K562 (cell line): ENCODE results near the gene VDAC2. TPM values are rescaled to one million over a fixed set of nuclear protein-coding genes. Genes with fewer than 3 reads are reported as not detected.

Experiments
- ATF1 ChIP-seq, 2 experiments: fragments of 450-650 bp in 1 of 2; IDR thresholded peaks; 2 replicates each; pipeline ENCODE4 v1.6.1; 2016; ENCODE audit warnings: missing compliant biosample characterization in 1 of 2, missing genetic modification characterization in 1 of 2
- BRD4 ChIP-seq: fragments of 200-600 bp; sonication (generic); IDR thresholded peaks from 2 replicates; pipeline ENCODE4 v1.6.1; 2017; ENCODE audit warnings: inconsistent platforms
- BRD9 ChIP-seq: fragments of 450-650 bp; IDR thresholded peaks from 2 replicates; pipeline ENCODE4 v1.6.1; 2018; ENCODE audit warnings: low read depth; ENCODE audit not compliant: partially characterized antibody
- CAMTA2 ChIP-seq: fragments of 250-450 bp; sonication (Bioruptor Pico); conservative IDR thresholded peaks from 2 replicates; pipeline ENCODE4 v1.5.1; 2022
- DPF2 ChIP-seq: fragments of 450-650 bp; IDR thresholded peaks from 2 replicates; pipeline ENCODE4 v1.6.1; 2016
- E2F3 ChIP-seq: fragments of 250-450 bp; sonication (Bioruptor Pico); IDR thresholded peaks from 2 replicates; pipeline ENCODE4 v1.4.0; 2020; ENCODE audit warnings: mild to moderate bottlenecking
- ETS2 ChIP-seq: IDR thresholded peaks from 2 replicates; pipeline ENCODE4 v1.6.1; 2016; ENCODE audit warnings: borderline replicate concordance, missing genetic modification characterization, mild to moderate bottlenecking, moderate library complexity, missing compliant biosample characterization; ENCODE audit not compliant: poor library complexity, severe bottlenecking
- FOXK1 ChIP-seq: sonication (generic); formaldehyde crosslinking; IDR thresholded peaks from 2 replicates; pipeline ENCODE4 v1.8.0; 2022; ENCODE audit warnings: missing genetic modification reagents, mild to moderate bottlenecking, borderline replicate concordance
- HCFC1 ChIP-seq: IDR thresholded peaks from 2 replicates; pipeline ENCODE4 v1.6.1; 2012; ENCODE audit warnings: low read depth, low read length, improper control_type of control experiment
- HDAC8 ChIP-seq: fragments of 450-650 bp; IDR thresholded peaks from 2 replicates; pipeline ENCODE4 v1.6.1; 2016; ENCODE audit warnings: mild to moderate bottlenecking, missing genetic modification characterization, moderate library complexity, missing compliant biosample characterization
- HMG20A ChIP-seq: fragments of 450-650 bp; formaldehyde crosslinking; conservative IDR thresholded peaks from 2 replicates; pipeline ENCODE4 v1.4.0; 2020; ENCODE audit warnings: mild to moderate bottlenecking, mixed read lengths
- KDM1A ChIP-seq, 2 experiments: fragments of 450-650 bp; IDR thresholded peaks; 2 replicates each; pipeline ENCODE4 v1.6.1; 2016; ENCODE audit warnings: mild to moderate bottlenecking in 2 of 2
- NCOA4 ChIP-seq: fragments of 450-650 bp; IDR thresholded peaks from 2 replicates; pipeline ENCODE4 v1.6.1; 2018; ENCODE audit warnings: mild to moderate bottlenecking; ENCODE audit not compliant: partially characterized antibody
- ZKSCAN8 ChIP-seq: fragments of 200-800 bp; sonication (Bioruptor generic); IDR thresholded peaks from 2 replicates; pipeline ENCODE4 v1.6.1; 2016; ENCODE audit warnings: missing genetic modification characterization, missing compliant biosample characterization
- ZNF707 ChIP-seq: fragments of 250-450 bp; sonication (Bioruptor Pico); conservative IDR thresholded peaks from 2 replicates; pipeline ENCODE4 v1.8.0; 2022; ENCODE audit warnings: inconsistent platforms, mild to moderate bottlenecking, moderate library complexity
- ZNF76 ChIP-seq: fragments of 250-450 bp; sonication (Bioruptor Pico); IDR thresholded peaks from 2 replicates; pipeline ENCODE4 v1.4.0; 2020; ENCODE audit warnings: mild to moderate bottlenecking, moderate library complexity, borderline replicate concordance
- polyA plus RNA-seq, 8 experiments: library from polyadenylated mRNA; depleted of rRNA in 4 of 8; stranded (reverse) in 5 of 8; unstranded in 3 of 8; fragments of >200 nt; fragmentation: Nextera tagmentation in 2 of 8; fragmentation: Illumina TruSeq in 1 of 8; extraction: Ambion mirVana in 2 of 8; extraction: Trizol in 1 of 8; gene quantifications; 2 replicates each; pipeline versions ENCODE4 v1.2.1 to v1.2.3, GENCODE V29; 2011 to 2014; ENCODE audit warnings: inconsistent platforms in 1 of 8, missing spikeins in 1 of 8
- total RNA-seq, 7 experiments: library from RNA; depleted of rRNA in 6 of 7; stranded (reverse); fragments of >200 nt in 6 of 7; fragmentation: Illumina TruSeq in 2 of 7; extraction: Trizol in 2 of 7; gene quantifications; 2 replicates each; pipeline versions ENCODE4 v1.2.1 to v1.2.3, GENCODE V29; 2011 to 2021; ENCODE audit warnings: low replicate concordance in 1 of 7
- TF ChIP-seq, protein P1 (sequence below), 2 experiments: IDR thresholded peaks; 2 replicates each; pipeline ENCODE4 v1.6.1; 2012; ENCODE audit warnings: improper control_type of control experiment in 2 of 2, low read depth in 2 of 2, low read length in 2 of 2, borderline replicate concordance in 1 of 2
- TF ChIP-seq, protein P2 (sequence below): fragments of 450-650 bp; IDR thresholded peaks from 2 replicates; pipeline ENCODE4 v1.6.1; 2018; ENCODE audit warnings: mild to moderate bottlenecking, low read depth; ENCODE audit not compliant: partially characterized antibody
- TF ChIP-seq, protein P3 (sequence below): sonication (generic); formaldehyde crosslinking; IDR thresholded peaks from 2 replicates; pipeline ENCODE4 v1.5.0; 2020; ENCODE audit warnings: missing genetic modification reagents

VDAC2 gene
- total and polyA plus RNA-seq, 9 of the 15 experiments (the other 6 are each of a cell fraction or from before 2014, with no cell fraction given) = 139 to 450 (median 250) TPM

DNA sequence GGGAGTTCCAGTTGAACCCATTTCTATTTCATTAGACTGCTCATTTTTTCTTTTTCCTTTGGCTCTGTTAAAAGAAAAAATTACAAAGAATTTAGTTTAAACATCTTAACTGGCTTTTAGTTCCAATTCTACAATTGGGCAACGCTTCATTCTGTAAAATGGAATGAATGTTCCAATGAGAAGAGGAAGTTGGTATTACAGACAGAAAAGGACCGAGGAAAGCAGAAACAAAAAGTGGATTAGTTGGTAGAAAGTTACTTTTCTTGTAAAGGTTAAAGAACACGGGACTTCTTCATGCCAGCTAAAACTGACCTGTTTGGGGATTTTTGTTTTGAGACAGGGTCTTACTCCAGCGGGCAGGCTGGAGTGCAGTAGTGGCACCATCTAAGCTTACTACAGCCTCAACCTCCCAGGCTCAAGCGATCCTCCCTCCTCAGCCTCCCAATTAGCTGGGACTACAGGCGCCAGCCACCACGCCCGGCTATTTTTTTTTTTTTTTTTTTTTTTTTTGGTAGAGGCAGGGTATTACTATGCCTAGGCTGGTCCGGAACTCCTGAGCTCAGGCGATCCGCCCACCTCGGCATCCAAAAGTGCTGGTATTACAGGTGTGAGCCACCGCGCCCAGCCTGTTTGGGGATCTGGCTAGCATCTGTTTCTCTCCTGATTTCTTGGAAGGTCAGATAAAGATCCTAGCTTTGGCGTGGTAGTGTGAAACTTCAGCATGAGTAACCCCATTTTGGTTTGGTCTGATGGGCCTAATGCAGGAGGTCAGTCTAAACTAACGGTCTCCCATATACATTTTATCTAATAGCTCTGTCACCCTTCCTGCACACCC lies 1.3 kb upstream of the VDAC2 start (continued):
- TF ChIP-seq, protein P1, sequence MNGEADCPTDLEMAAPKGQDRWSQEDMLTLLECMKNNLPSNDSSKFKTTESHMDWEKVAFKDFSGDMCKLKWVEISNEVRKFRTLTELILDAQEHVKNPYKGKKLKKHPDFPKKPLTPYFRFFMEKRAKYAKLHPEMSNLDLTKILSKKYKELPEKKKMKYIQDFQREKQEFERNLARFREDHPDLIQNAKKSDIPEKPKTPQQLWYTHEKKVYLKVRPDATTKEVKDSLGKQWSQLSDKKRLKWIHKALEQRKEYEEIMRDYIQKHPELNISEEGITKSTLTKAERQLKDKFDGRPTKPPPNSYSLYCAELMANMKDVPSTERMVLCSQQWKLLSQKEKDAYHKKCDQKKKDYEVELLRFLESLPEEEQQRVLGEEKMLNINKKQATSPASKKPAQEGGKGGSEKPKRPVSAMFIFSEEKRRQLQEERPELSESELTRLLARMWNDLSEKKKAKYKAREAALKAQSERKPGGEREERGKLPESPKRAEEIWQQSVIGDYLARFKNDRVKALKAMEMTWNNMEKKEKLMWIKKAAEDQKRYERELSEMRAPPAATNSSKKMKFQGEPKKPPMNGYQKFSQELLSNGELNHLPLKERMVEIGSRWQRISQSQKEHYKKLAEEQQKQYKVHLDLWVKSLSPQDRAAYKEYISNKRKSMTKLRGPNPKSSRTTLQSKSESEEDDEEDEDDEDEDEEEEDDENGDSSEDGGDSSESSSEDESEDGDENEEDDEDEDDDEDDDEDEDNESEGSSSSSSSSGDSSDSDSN (IDR thresholded peaks at IDR 0.05; ENCODE audit: borderline replicate concordance in 1 of 2, low read depth in 2 of 2, low read length in 2 of 2) = no peak
- TF ChIP-seq DPF2 (no peak), CAMTA2 (peak; percentile 96), ZNF76 (CRISPR knock-in tag) (peak; percentile 97), ZNF707 (CRISPR knock-in tag) (peak; percentile 59; the same call in 1 of the 2 replicates), ETS2 (tag) (peak; percentile 60), HCFC1 (no peak), FOXK1 (CRISPR knock-in tag) (no peak), BRD9 (no peak), BRD4 (no peak), HDAC8 (tag) (peak; percentile 88; the same call in 1 of the 2 replicates), KDM1A (IDR thresholded peaks at IDR 0.05) (peak in 1 of 2 experiments; percentile 26; a peak in 1 of 4 replicates), ZKSCAN8 (CRISPR knock-in tag) (peak; percentile 92), E2F3 (CRISPR knock-in tag) (peak; percentile 95), NCOA4 (no peak), HMG20A (CRISPR knock-in tag) (no peak), ATF1 (CRISPR knock-in tag; IDR thresholded peaks at IDR 0.05) (no peak), ATF1 (tag; IDR thresholded peaks at IDR 0.05) (no peak)
- TF ChIP-seq, protein P2, sequence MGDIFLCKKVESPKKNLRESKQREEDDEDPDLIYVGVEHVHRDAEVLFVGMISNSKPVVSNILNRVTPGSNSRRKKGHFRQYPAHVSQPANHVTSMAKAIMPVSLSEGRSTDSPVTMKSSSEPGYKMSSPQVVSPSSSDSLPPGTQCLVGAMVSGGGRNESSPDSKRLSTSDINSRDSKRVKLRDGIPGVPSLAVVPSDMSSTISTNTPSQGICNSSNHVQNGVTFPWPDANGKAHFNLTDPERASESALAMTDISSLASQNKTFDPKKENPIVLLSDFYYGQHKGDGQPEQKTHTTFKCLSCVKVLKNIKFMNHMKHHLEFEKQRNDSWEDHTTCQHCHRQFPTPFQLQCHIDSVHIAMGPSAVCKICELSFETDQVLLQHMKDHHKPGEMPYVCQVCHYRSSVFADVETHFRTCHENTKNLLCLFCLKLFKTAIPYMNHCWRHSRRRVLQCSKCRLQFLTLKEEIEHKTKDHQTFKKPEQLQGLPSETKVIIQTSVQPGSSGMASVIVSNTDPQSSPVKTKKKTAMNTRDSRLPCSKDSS = no peak
- TF ChIP-seq, protein P3, sequence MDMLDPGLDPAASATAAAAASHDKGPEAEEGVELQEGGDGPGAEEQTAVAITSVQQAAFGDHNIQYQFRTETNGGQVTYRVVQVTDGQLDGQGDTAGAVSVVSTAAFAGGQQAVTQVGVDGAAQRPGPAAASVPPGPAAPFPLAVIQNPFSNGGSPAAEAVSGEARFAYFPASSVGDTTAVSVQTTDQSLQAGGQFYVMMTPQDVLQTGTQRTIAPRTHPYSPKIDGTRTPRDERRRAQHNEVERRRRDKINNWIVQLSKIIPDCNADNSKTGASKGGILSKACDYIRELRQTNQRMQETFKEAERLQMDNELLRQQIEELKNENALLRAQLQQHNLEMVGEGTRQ (CRISPR knock-in tag) = no peak
